GM12878 (cell line): ENCODE measurements around the gene F3. TPM values are rescaled to one million over a fixed set of nuclear protein-coding genes. Genes with fewer than 3 reads are reported as not detected.

Experiments used
- ATAC-seq: fragments of 200-7000 bp; cut with Tn5 transposase; 3 replicates; pipeline ENCODE4 v1.9.1; 2020; ENCODE audit warnings: mild to moderate bottlenecking, moderate library complexity
- BruUV-seq: library from RNA; stranded (reverse); fragments of 400-500 nt; replicated peaks from 2 replicates; lab custom pipeline; 2021; lab: Mats Ljungman, UMichigan
- CTCF ChIA-PET: fragments of 300-600 bp; sonication (Branson Sonifier 250); formaldehyde crosslinking; extraction: SDS; loops from one replicate; lab custom pipeline; 2021; ENCODE audit warnings: inconsistent platforms; lab: Yijun Ruan, JAX
- POLR2A ChIA-PET: fragments of 350-600 bp; formaldehyde crosslinking; extraction: SDS; loops from one replicate; lab custom pipeline; 2021; ENCODE audit warnings: inconsistent platforms; lab: Charles Lee
- RAD21 ChIA-PET: fragments of 300-600 bp; sonication (Branson Sonifier 250); formaldehyde crosslinking; loops from one replicate; lab custom pipeline; 2023; ENCODE audit warnings: antibody characterized with exemption; ENCODE audit not compliant: unreplicated experiment; lab: Charles Lee
- SMC1A ChIA-PET: fragments of 300-600 bp; sonication (Branson Sonifier 250); formaldehyde crosslinking; loops from one replicate; lab custom pipeline; 2023; ENCODE audit not compliant: unreplicated experiment, uncharacterized antibody; lab: Charles Lee
- DNase-seq: peaks from one replicate; pipeline ENCODE4 v3.0.0-alpha.2; 2011; ENCODE audit warnings: low read depth, low spot score
- FAIRE-seq: peaks from 3 replicates; lab custom pipeline; 2011; peaks lifted over from hg19 to GRCh38; lab: Jason Lieb, UNC
- H2AFZ ChIP-seq: 2 replicates; pipeline ENCODE4 v1.6.0; 2011; ENCODE audit warnings: low read depth, low read length, control low read depth; ENCODE audit not compliant: control insufficient read depth
- H3K27ac ChIP-seq: 2 replicates; pipeline ENCODE4 v1.5.1; 2011; ENCODE audit warnings: control low read depth; ENCODE audit not compliant: control insufficient read depth, insufficient read depth
- H3K27me3 ChIP-seq, 2 experiments: replicated peaks in 1 of 2; 2 replicates each; pipeline versions ENCODE4 v1.6.0 to v1.6.1; 2011; ENCODE audit warnings: low read length in 1 of 2; ENCODE audit not compliant: control insufficient read depth in 2 of 2, insufficient read depth in 2 of 2
- H3K36me3 ChIP-seq, 2 experiments: 2 replicates each; pipeline ENCODE4 v1.5.1; 2011; ENCODE audit warnings: low read length in 1 of 2; ENCODE audit not compliant: control insufficient read depth in 2 of 2, insufficient read depth in 2 of 2
- H3K4me1 ChIP-seq: 2 replicates; pipeline ENCODE4 v1.6.1; 2011; ENCODE audit warnings: mild to moderate bottlenecking, low read length, moderate library complexity, mixed read lengths; ENCODE audit not compliant: control insufficient read depth, insufficient read depth
- H3K4me2 ChIP-seq: 2 replicates; pipeline ENCODE4 v1.6.0; 2011; ENCODE audit warnings: control low read depth; ENCODE audit not compliant: control insufficient read depth, insufficient read depth
- H3K4me3 ChIP-seq: fragments of 200-600 bp; sonication (generic); 2 replicates; pipeline ENCODE4 v1.5.1; 2016
- H3K79me2 ChIP-seq: 2 replicates; pipeline ENCODE4 v1.6.0; 2011; ENCODE audit warnings: low read length; ENCODE audit not compliant: control insufficient read depth, insufficient read depth
- H3K9ac ChIP-seq: 2 replicates; pipeline ENCODE4 v1.8.0; 2011; ENCODE audit warnings: low read length, control low read depth, mixed read lengths; ENCODE audit not compliant: control insufficient read depth, insufficient read depth
- H3K9me3 ChIP-seq: replicated peaks from 3 replicates; pipeline ENCODE4 v1.5.1; 2011; ENCODE audit warnings: mild to moderate bottlenecking, low read length; ENCODE audit not compliant: control insufficient read depth, insufficient read depth
- H4K20me1 ChIP-seq: 2 replicates; pipeline ENCODE4 v1.6.0; 2011; ENCODE audit not compliant: control insufficient read depth, insufficient read depth
- BCL11A ChIP-seq: IDR thresholded peaks from 2 replicates; pipeline ENCODE4 v1.6.1; 2011; ENCODE audit warnings: low read depth, low read length
- CBFB ChIP-seq: IDR thresholded peaks from 2 replicates; pipeline ENCODE4 v1.6.1; 2016; ENCODE audit warnings: antibody characterized with exemption, low read depth
- CREM ChIP-seq: IDR thresholded peaks from 2 replicates; pipeline ENCODE4 v1.6.1; 2014; ENCODE audit warnings: antibody characterized with exemption, low read depth
- E2F8 ChIP-seq: fragments of 450-650 bp; IDR thresholded peaks from 2 replicates; pipeline ENCODE4 v1.6.1; 2018; ENCODE audit warnings: mild to moderate bottlenecking, low read depth, moderate library complexity; ENCODE audit not compliant: partially characterized antibody
- E4F1 ChIP-seq: fragments of 450-650 bp; IDR thresholded peaks from 2 replicates; pipeline ENCODE4 v1.6.1; 2018; ENCODE audit warnings: borderline replicate concordance, mild to moderate bottlenecking; ENCODE audit not compliant: partially characterized antibody
- HSF1 ChIP-seq: fragments of 150-350 bp; IDR thresholded peaks from 2 replicates; pipeline ENCODE4 v1.6.1; 2014; ENCODE audit warnings: mild to moderate bottlenecking, low read depth, low read length
- IKZF1 ChIP-seq: fragments of 450-650 bp; conservative IDR thresholded peaks from 2 replicates; pipeline ENCODE4 v1.6.1; 2017; ENCODE audit warnings: antibody characterized with exemption, mild to moderate bottlenecking
- KDM1A ChIP-seq: fragments of 200-600 bp; sonication (generic); IDR thresholded peaks from 2 replicates; pipeline ENCODE4 v1.6.1; 2016; ENCODE audit warnings: borderline replicate concordance
- MYC ChIP-seq: IDR thresholded peaks from 2 replicates; pipeline ENCODE4 v1.6.1; 2011; ENCODE audit warnings: mild to moderate bottlenecking, low read length, moderate library complexity, inconsistent platforms; ENCODE audit not compliant: insufficient read depth, insufficient replicate concordance, insufficient read length, severe bottlenecking
- PAX5 ChIP-seq: IDR thresholded peaks from 2 replicates; pipeline ENCODE4 v1.6.1; 2011; ENCODE audit warnings: low read depth, low read length, borderline replicate concordance
- PML ChIP-seq: IDR thresholded peaks from 2 replicates; pipeline ENCODE4 v1.6.1; 2012; ENCODE audit warnings: low read length, inconsistent platforms
- POLR2AphosphoS2 ChIP-seq: IDR thresholded peaks from 2 replicates; pipeline ENCODE4 v1.6.1; 2011; ENCODE audit warnings: low read depth, mild to moderate bottlenecking, low read length, improper control_type of control experiment, moderate library complexity
- SPI1 ChIP-seq: IDR thresholded peaks from 2 replicates; pipeline ENCODE4 v1.6.1; 2011; ENCODE audit warnings: low read depth, mild to moderate bottlenecking, low read length, moderate library complexity, borderline replicate concordance; ENCODE audit not compliant: insufficient read depth
- WRNIP1 ChIP-seq: IDR thresholded peaks from 2 replicates; pipeline ENCODE4 v1.6.1; 2011; ENCODE audit warnings: low read depth, low read length, improper control_type of control experiment, borderline replicate concordance
- ZBTB33 ChIP-seq: fragments of 450-650 bp; IDR thresholded peaks from 2 replicates; pipeline ENCODE4 v1.6.1; 2017; ENCODE audit warnings: mild to moderate bottlenecking
- ZNF274 ChIP-seq: IDR thresholded peaks from one replicate; pipeline ENCODE4 v1.8.0; 2011; ENCODE audit not compliant: insufficient read length, insufficient read depth
- WGBS: methylation state at CpG from one replicate; pipeline ENCODE4 v1.1.6; 2016; ENCODE audit warnings: low lambda C conversion rate; ENCODE audit not compliant: insufficient replicate concordance, insufficient coverage; ENCODE audit errors: missing lambda C conversion rate; 5-methylcytosine and 5-hydroxymethylcytosine counted together
- in situ Hi-C: fragments of 300-500 bp; cut with MboI; formaldehyde crosslinking; loops from 9 replicates; pipeline ENCODE4 v1.14.3; 2018; ENCODE audit warnings: mixed read lengths
- intact Hi-C: fragments of 100-400 bp; cut with micrococcal nuclease; formaldehyde crosslinking; loops from one replicate; pipeline ENCODE4 v1.14.2; 2022; ENCODE audit not compliant: unreplicated experiment
- polyA plus RNA-seq, 11 experiments: library from polyadenylated mRNA; depleted of rRNA in 4 of 11; unstranded in 6 of 11; stranded (reverse) in 5 of 11; fragments of >200 nt; fragmentation: Nextera tagmentation in 4 of 11; fragmentation: Illumina TruSeq in 1 of 11; extraction: Ambion mirVana in 4 of 11; extraction: Trizol in 1 of 11; gene quantifications; 1 replicate in 1 of 11; 2 replicates in 10 of 11; pipeline versions ENCODE4 v1.2.1 to v1.2.3, GENCODE V29; 2011 to 2016; ENCODE audit warnings: inconsistent platforms in 2 of 11, missing spikeins in 2 of 11, low read depth in 1 of 11
- total RNA-seq, 4 experiments: library from RNA; depleted of rRNA in 3 of 4; stranded (reverse); fragments of >200 nt in 3 of 4; fragmentation: Illumina TruSeq in 1 of 4; extraction: Trizol in 1 of 4; gene quantifications; 2 replicates each; pipeline versions ENCODE4 v1.2.1 to v1.2.3, GENCODE V29; 2013 to 2021

Gene F3
- total and polyA plus RNA-seq, 10 of the 15 experiments (the other 5 are each of a cell fraction or from before 2014, with no cell fraction given) = 0.18 to 0.33 TPM; not detected in 8

GRCh38 chr1:94539496-94539895 lies 2.1 kb downstream of the F3 start:
- no peaks in the 10 kb centered on the region for H3K9me3 ChIP-seq
- CTCF ChIA-PET = no interaction called here
- SMC1A ChIA-PET = interaction anchor here (1.5 kb wide), 1 partner anchor 59 kb away, joined by 5 read pairs; no protein-coding TSS in a partner anchor
- no peak overlapping the region for H3K4me2 ChIP-seq
- FAIRE-seq (no peak), ATAC-seq (no peak), DNase-seq (no peak)
- 24% methylated on average over 3 of the region's 3 CpGs for WGBS
- no TSS peak for BruUV-seq
- H3K9ac ChIP-seq = no peak overlapping the region
- no peaks in the 10 kb centered on the region for H4K20me1 ChIP-seq
- H3K79me2 ChIP-seq = no peaks in the 10 kb centered on the region
- in situ Hi-C loops = no loop called here
- peaks cover 12% of the 10 kb centered on the region; the same call in 1 of the 2 replicates for H3K4me1 ChIP-seq
- no peak overlapping the region for H3K4me3 ChIP-seq
- POLR2A ChIA-PET = interaction anchor here (0.6 kb wide), 1 partner anchor 839 kb away, joined by 3 read pairs; no protein-coding TSS in a partner anchor
- RAD21 ChIA-PET = no interaction called here
- no peak overlapping the region for H3K27ac ChIP-seq
- intact Hi-C loops = no loop called here
- peaks cover 5 to 12% of the 10 kb centered on the region in 2 experiments for H3K27me3 ChIP-seq
- no peaks in the 10 kb centered on the region for H3K36me3 ChIP-seq
- no peak overlapping the region for H2AFZ ChIP-seq
- TF ChIP-seq CREM = no peak
- TF ChIP-seq IKZF1 = no peak
- no peak for TF ChIP-seq HSF1
- no peak for TF ChIP-seq POLR2AphosphoS2
- TF ChIP-seq PML = no peak
- no peak for TF ChIP-seq KDM1A
- TF ChIP-seq E4F1 = no peak
- TF ChIP-seq CBFB = no peak
- TF ChIP-seq E2F8 = no peak
- TF ChIP-seq MYC = no peak
- no peak for TF ChIP-seq BCL11A
- TF ChIP-seq SPI1 = no peak
- TF ChIP-seq ZBTB33 = no peak
- no peak for TF ChIP-seq ZNF274
- no peak for TF ChIP-seq PAX5
- TF ChIP-seq WRNIP1 = no peak
